ENCODE measurements around the gene SCPEP1. TPM values are rescaled to one million over a fixed set of nuclear protein-coding genes. Genes with fewer than 3 reads are reported as not detected.

The SCPEP1 gene
- total RNA-seq, 1 experiment from 2014 or later: 51.4 TPM

DNA sequence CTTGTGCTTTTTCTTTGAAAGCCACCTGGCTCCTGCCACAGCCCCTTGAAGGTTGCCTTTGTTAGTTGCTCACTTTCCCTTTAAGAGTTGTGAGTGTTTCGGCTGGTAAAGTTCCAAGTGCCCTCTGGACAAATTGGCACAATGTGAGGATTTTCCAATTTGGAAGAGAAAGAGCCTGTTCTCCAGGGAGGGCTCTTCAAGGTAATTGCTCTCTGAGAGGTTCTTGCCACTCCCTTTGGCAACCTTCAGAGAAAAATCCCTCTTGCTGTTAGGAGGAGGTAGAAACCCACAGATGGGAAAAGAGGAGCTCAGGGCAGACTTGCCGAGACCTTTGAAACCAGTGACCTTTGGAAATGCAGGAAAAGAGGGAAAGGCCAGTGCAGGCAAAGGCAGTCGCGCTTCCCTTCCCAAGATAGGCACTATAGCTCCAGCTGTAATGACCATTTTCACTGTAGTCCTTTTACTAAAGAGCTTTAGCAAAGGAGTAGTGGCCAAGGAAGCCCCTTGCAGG lies 58.1 kb downstream of the SCPEP1 start:
- Mint-ChIP-seq H3K27ac (ENCODE audit: low read depth, unreplicated experiment) (no peak overlapping the region), H3K36me3 (ENCODE audit: insufficient read depth, unreplicated experiment) (peaks cover 6% of the 10 kb centered on the region), H3K27me3 (ENCODE audit: insufficient read depth, unreplicated experiment) (peaks cover 43% of the 10 kb centered on the region), H3K9me3 (ENCODE audit: unreplicated experiment) (no peaks in the 10 kb centered on the region), H3K4me1 (ENCODE audit: insufficient read depth, unreplicated experiment) (peaks cover 12% of the 10 kb centered on the region), H3K4me3 (ENCODE audit: unreplicated experiment) (peak overlapping the region; percentile 33)
- TF ChIP-seq, protein P1, sequence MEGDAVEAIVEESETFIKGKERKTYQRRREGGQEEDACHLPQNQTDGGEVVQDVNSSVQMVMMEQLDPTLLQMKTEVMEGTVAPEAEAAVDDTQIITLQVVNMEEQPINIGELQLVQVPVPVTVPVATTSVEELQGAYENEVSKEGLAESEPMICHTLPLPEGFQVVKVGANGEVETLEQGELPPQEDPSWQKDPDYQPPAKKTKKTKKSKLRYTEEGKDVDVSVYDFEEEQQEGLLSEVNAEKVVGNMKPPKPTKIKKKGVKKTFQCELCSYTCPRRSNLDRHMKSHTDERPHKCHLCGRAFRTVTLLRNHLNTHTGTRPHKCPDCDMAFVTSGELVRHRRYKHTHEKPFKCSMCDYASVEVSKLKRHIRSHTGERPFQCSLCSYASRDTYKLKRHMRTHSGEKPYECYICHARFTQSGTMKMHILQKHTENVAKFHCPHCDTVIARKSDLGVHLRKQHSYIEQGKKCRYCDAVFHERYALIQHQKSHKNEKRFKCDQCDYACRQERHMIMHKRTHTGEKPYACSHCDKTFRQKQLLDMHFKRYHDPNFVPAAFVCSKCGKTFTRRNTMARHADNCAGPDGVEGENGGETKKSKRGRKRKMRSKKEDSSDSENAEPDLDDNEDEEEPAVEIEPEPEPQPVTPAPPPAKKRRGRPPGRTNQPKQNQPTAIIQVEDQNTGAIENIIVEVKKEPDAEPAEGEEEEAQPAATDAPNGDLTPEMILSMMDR (IDR thresholded peaks at IDR 0.05; ENCODE audit: unreplicated experiment): no peak
- CTCF ChIA-PET: interaction anchor here (0.7 to 3.2 kb wide), 6 partner anchors 12 to 1292 kb away, joined by 3 to 14 read pairs (median 4); no protein-coding TSS in a partner anchor
- no TSS peak for BruUV-seq (replicated peaks)
- POLR2A ChIA-PET: interaction anchor here (0.8 to 5.1 kb wide), 11 partner anchors 13 to 220 kb away, joined by 3 to 24 read pairs (median 6); partner anchors contain the start of genes AKAP1, MSI2 and SCPEP1
- peak; percentile 84 for DNase-seq (ENCODE audit: unreplicated experiment)
- intact Hi-C loops (cut with micrococcal nuclease): no loop called here

GRCh38 chr17:57037411-57037810 lies 59.5 kb downstream of the SCPEP1 start:
- no peak for DNase-seq (ENCODE audit: unreplicated experiment)
- Mint-ChIP-seq H3K9me3 (ENCODE audit: unreplicated experiment) (no peaks in the 10 kb centered on the region), H3K27me3 (ENCODE audit: insufficient read depth, unreplicated experiment) (peaks cover 55% of the 10 kb centered on the region), H3K4me1 (ENCODE audit: insufficient read depth, unreplicated experiment) (peaks cover 12% of the 10 kb centered on the region), H3K36me3 (ENCODE audit: insufficient read depth, unreplicated experiment) (peaks cover 6% of the 10 kb centered on the region), H3K27ac (ENCODE audit: low read depth, unreplicated experiment) (no peak overlapping the region), H3K4me3 (ENCODE audit: unreplicated experiment) (no peak overlapping the region)
- intact Hi-C loops (cut with micrococcal nuclease): no loop called here
- POLR2A ChIA-PET: interaction anchor here (1.0 to 5.1 kb wide), 7 partner anchors 16 to 58 kb away, joined by 3 to 24 read pairs (median 6); partner anchors contain the start of gene SCPEP1
- TF ChIP-seq, protein P1 (IDR thresholded peaks at IDR 0.05; ENCODE audit: unreplicated experiment): no peak
- BruUV-seq (replicated peaks): no TSS peak
- CTCF ChIA-PET: interaction anchor here (0.6 to 3.2 kb wide), 8 partner anchors 10 to 1680 kb away, joined by 3 to 14 read pairs (median 4); no protein-coding TSS in a partner anchor

- peaks cover 66% of the 10 kb centered on the region for H3K27me3 Mint-ChIP-seq (ENCODE audit: insufficient read depth, unreplicated experiment)
- ChIA-PET CTCF (interaction anchor here (0.6 to 1.2 kb wide), 8 partner anchors 14 to 796 kb away, joined by 3 to 4 read pairs (median 3); no protein-coding TSS in a partner anchor), POLR2A (interaction anchor here (0.9 to 1.7 kb wide), 3 partner anchors 10 to 46 kb away, joined by 3 to 4 read pairs (median 4); partner anchors contain the start of gene AKAP1)
- peaks cover 12% of the 10 kb centered on the region for H3K4me1 Mint-ChIP-seq (ENCODE audit: insufficient read depth, unreplicated experiment)
- DNase-seq (ENCODE audit: unreplicated experiment): no peak
- no peak overlapping the region for H3K4me3 Mint-ChIP-seq (ENCODE audit: unreplicated experiment)
- peaks cover 6% of the 10 kb centered on the region for H3K36me3 Mint-ChIP-seq (ENCODE audit: insufficient read depth, unreplicated experiment)
- no peak overlapping the region for H3K27ac Mint-ChIP-seq (ENCODE audit: low read depth, unreplicated experiment)
- TF ChIP-seq, protein P1 (IDR thresholded peaks at IDR 0.05; ENCODE audit: unreplicated experiment): no peak
- intact Hi-C loops (cut with micrococcal nuclease): no loop called here
- BruUV-seq (replicated peaks): no TSS peak
- H3K9me3 Mint-ChIP-seq (ENCODE audit: unreplicated experiment): peaks cover 4% of the 10 kb centered on the region
Measured at GRCh38 chr17:57038486-57038885, 60.6 kb downstream of the SCPEP1 start.

DNA sequence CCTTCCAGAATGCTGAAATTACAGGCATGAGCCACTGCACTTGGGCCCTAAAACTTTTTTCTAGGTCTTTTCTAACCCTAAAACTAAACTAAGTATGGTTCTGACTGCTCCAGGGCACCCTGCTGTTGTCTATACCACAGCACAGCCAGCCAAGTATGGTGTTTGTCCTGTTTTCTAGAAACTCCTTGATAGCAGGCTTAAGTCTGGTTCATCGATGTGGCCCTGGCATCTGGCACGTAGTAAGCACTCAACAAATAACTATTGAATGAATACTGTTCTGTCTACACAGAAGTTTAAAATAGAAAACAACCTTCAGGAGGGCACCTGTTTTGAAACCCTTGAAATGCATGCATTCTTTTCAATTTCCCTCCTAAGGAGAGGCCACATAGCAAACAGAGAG lies 62.6 kb downstream of the SCPEP1 start:
- H3K36me3 Mint-ChIP-seq (ENCODE audit: insufficient read depth, unreplicated experiment): peaks cover 5% of the 10 kb centered on the region
- peaks cover 12% of the 10 kb centered on the region for H3K4me1 Mint-ChIP-seq (ENCODE audit: insufficient read depth, unreplicated experiment)
- intact Hi-C loops (cut with micrococcal nuclease): no loop called here
- ChIA-PET CTCF (interaction anchor here (1.5 kb wide), 1 partner anchor 9 kb away, joined by 4 read pairs; no protein-coding TSS in a partner anchor), POLR2A (interaction anchor here (1.0 kb wide), 1 partner anchor 13 kb away, joined by 4 read pairs; no protein-coding TSS in a partner anchor)
- H3K27me3 Mint-ChIP-seq (ENCODE audit: insufficient read depth, unreplicated experiment): peaks cover 66% of the 10 kb centered on the region
- H3K4me3 Mint-ChIP-seq (ENCODE audit: unreplicated experiment): no peak overlapping the region
- DNase-seq (ENCODE audit: unreplicated experiment): no peak
- H3K9me3 Mint-ChIP-seq (ENCODE audit: unreplicated experiment): peaks cover 4% of the 10 kb centered on the region
- TF ChIP-seq, protein P1 (IDR thresholded peaks at IDR 0.05; ENCODE audit: unreplicated experiment): no peak
- no TSS peak for BruUV-seq (replicated peaks)
- no peak overlapping the region for H3K27ac Mint-ChIP-seq (ENCODE audit: low read depth, unreplicated experiment)
